Aortic smooth muscle cell (primary cell): Measurements from ENCODE around the gene NAPEPLD. TPM values are rescaled to one million over a fixed set of nuclear protein-coding genes. Genes with fewer than 3 reads are reported as not detected.

Source experiments
- total RNA-seq: library from RNA; depleted of rRNA; stranded (reverse); fragments of >200 nt; gene quantifications from 2 replicates; pipeline ENCODE4 v1.2.3, GENCODE V29; 2014

NAPEPLD gene
- total RNA-seq = 32.9 and 40.8 TPM in 2 replicates

DNA sequence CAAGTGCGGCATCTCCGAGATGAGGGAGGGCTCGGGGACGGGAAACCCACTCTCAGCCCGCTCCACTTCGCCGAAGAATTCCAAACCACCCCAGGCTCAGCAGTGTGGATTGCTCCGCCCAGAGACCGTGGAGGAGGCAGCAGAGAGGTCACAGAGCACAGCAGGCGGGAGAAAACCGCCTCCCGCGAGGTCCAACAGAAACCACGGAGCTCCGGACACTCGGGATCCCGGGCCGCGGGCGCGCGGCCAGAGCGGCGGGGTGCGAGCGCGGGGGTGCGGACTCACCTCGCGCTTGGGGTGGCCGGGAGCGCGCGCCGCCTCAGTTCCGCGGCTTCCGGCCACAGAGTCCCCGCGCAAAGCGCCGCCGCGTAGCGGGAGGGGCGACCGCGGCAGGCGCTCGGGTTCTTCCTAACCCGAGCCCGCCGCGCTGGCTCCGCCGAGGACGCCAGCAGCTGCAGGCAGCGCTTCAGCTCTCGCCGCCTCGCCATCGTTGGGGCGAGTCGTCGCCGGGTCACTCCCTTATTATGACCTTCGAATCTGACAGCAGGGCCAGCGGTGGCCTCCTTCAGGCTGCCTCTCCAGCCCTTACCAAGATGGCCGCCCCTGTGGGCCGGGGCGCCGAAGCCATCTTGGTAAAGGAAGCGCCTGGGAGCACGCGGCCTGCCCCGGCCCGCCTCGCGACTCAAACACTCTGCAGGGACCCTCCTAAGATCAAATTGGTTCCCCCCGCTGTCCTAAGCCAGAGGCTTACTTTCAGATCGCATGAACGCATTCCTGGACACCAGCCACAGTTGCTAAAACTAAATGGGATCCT is at the start of gene NAPEPLD:
Gene NAPEPLD, minus strand, starts transcription at position 106 of the 814 bp plus-strand sequence. CDS start 20,323 bp downstream, outside the sequence.

DNA sequence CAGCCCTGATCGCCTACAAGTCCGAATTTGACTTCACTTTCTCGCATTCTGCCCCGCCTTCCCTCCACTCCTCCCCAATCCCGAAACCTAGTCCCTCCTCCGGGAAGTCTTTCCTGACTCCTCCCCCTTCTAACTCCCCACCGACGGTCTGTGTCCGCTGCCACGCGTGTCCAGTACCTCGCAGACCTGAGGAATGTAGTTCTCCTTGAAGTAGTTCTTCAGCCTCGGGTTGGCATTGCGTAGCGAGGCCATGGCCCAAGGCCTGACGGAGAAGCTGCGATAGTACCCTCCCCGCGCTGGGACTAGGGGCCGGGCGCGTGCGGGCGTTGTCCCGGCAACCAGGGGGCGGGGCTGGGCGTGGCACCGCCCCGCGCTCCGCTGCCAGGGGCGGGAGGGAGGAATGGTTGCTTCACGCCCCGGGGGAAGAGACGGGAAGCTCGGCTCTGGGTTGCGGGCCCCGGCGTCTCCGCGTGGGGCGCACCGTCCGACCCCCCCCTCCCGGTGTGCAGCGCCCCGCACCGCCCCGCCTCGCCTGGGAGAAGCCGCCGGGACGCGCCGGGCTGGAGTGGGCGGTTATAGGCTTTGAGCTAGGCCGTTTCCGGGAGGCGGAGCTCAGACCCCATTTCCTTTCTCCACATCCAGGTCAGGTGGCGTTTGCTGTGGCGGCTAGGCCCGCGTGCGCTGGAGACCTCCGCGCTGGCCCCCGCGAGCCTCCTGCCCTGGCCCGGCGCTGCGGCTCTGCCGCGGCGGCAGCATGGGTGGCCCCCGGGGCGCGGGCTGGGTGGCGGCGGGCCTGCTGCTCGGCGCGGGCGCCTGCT is 74.2 kb downstream of the NAPEPLD start, which contains the start of the genes ARMC10 and FBXL13:
Gene ARMC10, plus strand, starts transcription at position 622 of the 818 bp plus-strand sequence. Its CDS starts 133 bp downstream, at position 755.
Gene FBXL13, minus strand, starts transcription at position 278 of the 818 bp plus-strand sequence.

Other genes with a start within 250 kb of the NAPEPLD start
- 105 and 207 TPM in 2 replicates for gene LRRC17, start 236.1 kb downstream of the NAPEPLD start, total RNA-seq
- 4.4 and 4.5 TPM in 2 replicates for gene FBXL13, start 74.3 kb downstream of the NAPEPLD start, total RNA-seq
- gene ARMC10, start 74.0 kb downstream of the NAPEPLD start, total RNA-seq = 36.7 and 41.0 TPM in 2 replicates
- gene PMPCB, start 148.3 kb upstream of the NAPEPLD start, total RNA-seq = 52.2 and 61.6 TPM in 2 replicates
- gene DNAJC2, start 195.7 kb upstream of the NAPEPLD start, total RNA-seq = 16.5 and 17.0 TPM in 2 replicates
- 263 and 288 TPM in 2 replicates for gene PSMC2, start 198.5 kb upstream of the NAPEPLD start, total RNA-seq